Adipocyte (in vitro differentiated cells): Measurements from ENCODE around the gene FAM83G.

Experiments used
- DNase-seq: peaks from one replicate; pipeline ENCODE4 v3.0.0-alpha.2; 2015; ENCODE audit warnings: low read depth
- H3K27me3 ChIP-seq: replicated peaks from 2 replicates; pipeline ENCODE4 v1.7.0; 2013; ENCODE audit warnings: mild to moderate bottlenecking, low read length, moderate library complexity; ENCODE audit not compliant: control insufficient read depth, insufficient read depth
- H3K36me3 ChIP-seq: 2 replicates; pipeline ENCODE4 v1.7.0; 2013; ENCODE audit warnings: low read length, mild to moderate bottlenecking, moderate library complexity; ENCODE audit not compliant: control insufficient read depth, insufficient read depth, severe bottlenecking
- H3K4me1 ChIP-seq: 2 replicates; pipeline ENCODE4 v1.7.0; 2013; ENCODE audit warnings: mild to moderate bottlenecking, low read length, moderate library complexity; ENCODE audit not compliant: control insufficient read depth, insufficient read depth
- H3K4me3 ChIP-seq: 2 replicates; pipeline ENCODE4 v1.7.0; 2013; ENCODE audit warnings: mild to moderate bottlenecking, low read length, moderate library complexity
- H3K9ac ChIP-seq: 2 replicates; pipeline ENCODE4 v1.7.0; 2013; ENCODE audit warnings: mild to moderate bottlenecking, low read length, moderate library complexity
- H3K9me3 ChIP-seq: 2 replicates; pipeline ENCODE4 v1.7.0; 2013; ENCODE audit warnings: mild to moderate bottlenecking, low read length, moderate library complexity; ENCODE audit not compliant: control insufficient read depth

The FAM83G gene

DNA sequence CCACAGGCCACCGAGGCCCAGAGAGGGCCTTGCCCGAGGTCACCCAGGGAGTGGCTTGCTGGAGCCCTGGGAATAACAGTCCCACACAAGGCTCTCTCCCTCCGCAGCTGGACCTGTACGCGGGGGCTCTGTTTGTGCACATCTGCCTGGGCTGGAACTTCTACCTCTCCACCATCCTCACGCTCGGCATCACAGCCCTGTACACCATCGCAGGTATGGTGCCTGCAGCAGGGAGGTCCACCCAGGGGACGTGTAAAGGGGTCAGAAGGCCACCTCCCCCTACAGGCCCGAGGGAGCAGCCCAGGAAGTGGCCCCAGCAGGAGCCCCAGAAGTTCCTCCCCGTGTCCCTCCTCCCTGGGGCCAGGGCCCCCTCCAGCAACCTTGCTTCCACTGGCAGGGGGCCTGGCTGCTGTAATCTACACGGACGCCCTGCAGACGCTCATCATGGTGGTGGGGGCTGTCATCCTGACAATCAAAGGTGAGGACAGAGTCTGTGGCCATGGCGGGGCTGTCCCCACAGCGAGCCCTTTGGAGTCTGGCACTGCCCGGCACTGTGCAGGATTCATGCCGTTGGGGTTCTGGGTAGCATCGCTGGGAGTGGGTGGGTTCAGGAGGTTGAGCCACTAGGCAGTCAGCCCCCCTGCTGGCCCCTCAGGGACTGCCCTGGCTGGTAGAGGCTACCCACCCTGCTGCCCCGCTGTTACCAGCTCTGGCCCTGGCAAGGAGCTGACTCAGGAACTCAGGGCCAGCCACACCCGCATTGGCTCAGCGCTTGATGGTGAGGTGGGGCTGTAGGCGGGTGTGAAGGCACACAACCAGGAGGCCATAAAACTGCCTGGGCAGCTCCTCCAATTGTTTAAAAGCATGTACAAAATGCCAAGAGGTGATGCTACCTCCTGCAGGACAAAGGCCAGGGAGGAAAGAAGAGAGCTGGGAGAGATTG is 35.3 kb downstream of the FAM83G start:
- no peaks in the 10 kb centered on the region for H3K27me3 ChIP-seq
- no peak for DNase-seq
- no peak overlapping the region for H3K9ac ChIP-seq
- H3K4me1 ChIP-seq = peaks cover 11% of the 10 kb centered on the region
- peaks cover 3% of the 10 kb centered on the region for H3K36me3 ChIP-seq
- H3K4me3 ChIP-seq = no peak overlapping the region
- H3K9me3 ChIP-seq = no peaks in the 10 kb centered on the region

DNA sequence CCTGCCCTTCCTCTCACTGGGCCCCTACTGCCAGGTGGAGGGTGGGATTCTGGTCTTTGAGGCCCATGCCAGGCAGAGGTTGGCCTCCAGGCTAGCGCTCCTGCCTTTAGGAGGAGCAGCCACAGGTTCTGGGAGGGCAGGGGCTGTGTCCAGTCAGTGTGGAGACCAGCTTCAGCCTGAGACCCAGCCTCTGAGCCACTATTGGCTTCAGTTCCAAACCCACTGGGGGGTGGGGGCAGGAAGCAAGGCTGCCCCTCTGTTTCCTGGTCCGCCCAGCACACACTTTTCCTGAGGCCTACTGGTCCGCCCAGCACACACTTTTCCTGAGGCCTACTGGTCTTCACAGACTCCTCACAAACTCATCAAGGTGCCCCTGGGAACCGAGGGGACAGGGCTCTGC is 36.2 kb downstream of the FAM83G start:
- Histone ChIP-seq H3K9me3 (no peaks in the 10 kb centered on the region), H3K9ac (no peak overlapping the region), H3K27me3 (no peaks in the 10 kb centered on the region), H3K36me3 (peaks cover 3% of the 10 kb centered on the region), H3K4me3 (no peak overlapping the region), H3K4me1 (peaks cover 14% of the 10 kb centered on the region)
- DNase-seq = no peak

- no peak overlapping the region for H3K4me3 ChIP-seq
- no peaks in the 10 kb centered on the region for H3K27me3 ChIP-seq
- peaks cover 19% of the 10 kb centered on the region for H3K4me1 ChIP-seq
- H3K9me3 ChIP-seq = no peaks in the 10 kb centered on the region
- H3K9ac ChIP-seq = no peak overlapping the region
- peaks cover 3% of the 10 kb centered on the region for H3K36me3 ChIP-seq
- DNase-seq = no peak
Observed at GRCh38 chr17:18967916-18968315, 36.6 kb downstream of the FAM83G start.

DNA sequence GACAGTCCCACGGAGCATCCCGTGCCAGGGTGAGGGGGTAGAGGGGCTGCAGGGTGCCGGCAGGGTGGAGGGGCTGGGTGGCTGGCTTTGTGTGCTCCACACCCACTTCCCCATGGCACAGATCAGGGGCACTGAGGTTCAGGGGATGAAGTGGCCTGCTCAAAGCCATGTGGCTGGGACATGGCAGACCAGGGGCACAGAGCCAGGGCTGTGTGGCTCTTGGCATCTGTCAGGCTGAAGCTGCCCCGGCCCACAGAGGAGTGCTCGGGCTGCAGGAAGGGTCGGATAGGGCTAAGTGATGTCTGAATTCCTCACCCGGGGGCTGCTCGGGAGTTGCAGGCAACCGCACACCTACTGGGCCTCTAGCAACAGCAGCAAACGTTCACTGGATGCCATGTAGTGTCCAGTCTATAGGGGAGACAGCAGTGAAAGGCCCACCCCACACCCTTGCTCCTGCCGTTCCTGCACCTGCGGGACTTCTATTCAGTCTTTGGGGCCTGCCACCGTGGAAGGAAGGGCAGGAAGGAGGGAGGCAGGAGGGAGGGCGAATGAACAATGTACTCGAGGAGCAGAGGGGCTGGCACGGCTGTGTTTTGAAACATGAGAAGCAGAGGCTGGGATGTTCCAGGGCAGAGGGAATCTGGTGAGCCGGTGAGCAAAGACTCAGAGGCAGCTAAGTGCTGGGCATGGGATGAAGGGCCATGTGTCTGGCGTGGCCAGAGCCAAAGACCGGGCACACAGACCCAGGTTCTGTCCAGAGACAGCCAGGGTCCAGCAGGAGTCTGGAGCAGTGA is 37.5 kb downstream of the FAM83G start:
- no peaks in the 10 kb centered on the region for H3K9me3 ChIP-seq
- peak overlapping the region; percentile 29 for H3K9ac ChIP-seq
- H3K36me3 ChIP-seq = peaks cover 3% of the 10 kb centered on the region
- DNase-seq = peak; percentile 45
- no peaks in the 10 kb centered on the region for H3K27me3 ChIP-seq
- peaks cover 27% of the 10 kb centered on the region for H3K4me1 ChIP-seq
- no peak overlapping the region for H3K4me3 ChIP-seq

DNA sequence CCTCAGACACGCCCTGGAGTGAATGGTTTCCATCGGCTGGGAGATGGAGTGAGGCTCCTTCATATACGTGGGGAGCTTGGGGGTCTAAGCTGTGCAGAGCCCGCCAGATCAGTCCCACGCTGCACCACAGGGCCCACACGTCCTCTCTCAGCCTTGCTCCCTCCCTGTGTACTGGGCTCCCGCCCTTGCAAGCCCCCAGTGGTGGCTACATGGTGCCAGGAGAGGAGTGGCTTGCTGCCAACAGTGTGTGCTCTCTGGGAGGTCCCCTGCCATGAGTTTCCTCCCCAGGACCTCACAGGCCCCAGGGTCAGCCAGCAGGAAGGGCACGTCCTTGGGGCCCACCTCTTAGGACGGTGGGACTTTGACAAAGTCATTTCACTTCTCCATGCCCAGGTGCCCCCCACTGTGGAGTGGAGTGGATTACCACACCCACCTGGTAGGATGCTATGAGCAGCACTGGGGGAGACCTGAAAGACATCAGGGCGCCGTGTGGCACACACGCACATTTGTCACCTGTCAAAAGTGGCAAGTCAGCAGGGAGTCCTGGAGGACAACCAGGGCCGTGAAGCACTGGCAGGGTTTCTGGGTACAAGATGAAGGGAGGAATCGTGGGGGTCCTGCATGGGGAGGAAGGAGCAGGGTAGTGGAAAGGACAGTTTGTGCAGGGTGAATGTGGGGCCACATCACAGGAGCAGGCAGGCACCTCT is 38.9 kb downstream of the FAM83G start:
- H3K9me3 ChIP-seq = no peaks in the 10 kb centered on the region
- H3K4me1 ChIP-seq = peaks cover 39% of the 10 kb centered on the region
- H3K4me3 ChIP-seq = no peak overlapping the region
- no peak overlapping the region for H3K9ac ChIP-seq
- H3K36me3 ChIP-seq = no peaks in the 10 kb centered on the region
- no peaks in the 10 kb centered on the region for H3K27me3 ChIP-seq
- DNase-seq = no peak

- no peak for DNase-seq
- Histone ChIP-seq H3K27me3 (no peaks in the 10 kb centered on the region), H3K9me3 (no peaks in the 10 kb centered on the region), H3K9ac (no peak overlapping the region), H3K36me3 (no peaks in the 10 kb centered on the region), H3K4me1 (peaks cover 39% of the 10 kb centered on the region), H3K4me3 (no peak overlapping the region)
Observed at GRCh38 chr17:18964550-18964949, 40.0 kb downstream of the FAM83G start.

DNA sequence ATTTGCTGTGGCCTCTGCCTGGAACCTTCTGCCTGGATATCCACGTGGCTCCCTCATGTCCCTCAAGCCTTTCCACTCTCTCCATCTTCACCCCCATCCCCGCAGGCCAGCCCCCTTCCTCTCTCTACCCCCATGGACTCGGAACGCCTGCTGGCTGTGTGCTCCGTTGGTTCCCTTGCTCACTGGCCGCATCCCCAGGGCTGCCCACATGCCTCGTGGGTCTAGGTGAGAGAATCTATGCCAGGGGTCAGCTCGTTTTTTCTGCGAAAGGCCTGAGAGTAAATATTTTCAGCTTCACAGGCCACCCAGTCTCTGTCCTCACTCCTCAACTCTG is 40.6 kb downstream of the FAM83G start:
- H3K9ac ChIP-seq = no peak overlapping the region
- no peak for DNase-seq
- H3K36me3 ChIP-seq = no peaks in the 10 kb centered on the region
- no peaks in the 10 kb centered on the region for H3K27me3 ChIP-seq
- H3K9me3 ChIP-seq = no peaks in the 10 kb centered on the region
- H3K4me3 ChIP-seq = no peak overlapping the region
- H3K4me1 ChIP-seq = peaks cover 39% of the 10 kb centered on the region

DNA sequence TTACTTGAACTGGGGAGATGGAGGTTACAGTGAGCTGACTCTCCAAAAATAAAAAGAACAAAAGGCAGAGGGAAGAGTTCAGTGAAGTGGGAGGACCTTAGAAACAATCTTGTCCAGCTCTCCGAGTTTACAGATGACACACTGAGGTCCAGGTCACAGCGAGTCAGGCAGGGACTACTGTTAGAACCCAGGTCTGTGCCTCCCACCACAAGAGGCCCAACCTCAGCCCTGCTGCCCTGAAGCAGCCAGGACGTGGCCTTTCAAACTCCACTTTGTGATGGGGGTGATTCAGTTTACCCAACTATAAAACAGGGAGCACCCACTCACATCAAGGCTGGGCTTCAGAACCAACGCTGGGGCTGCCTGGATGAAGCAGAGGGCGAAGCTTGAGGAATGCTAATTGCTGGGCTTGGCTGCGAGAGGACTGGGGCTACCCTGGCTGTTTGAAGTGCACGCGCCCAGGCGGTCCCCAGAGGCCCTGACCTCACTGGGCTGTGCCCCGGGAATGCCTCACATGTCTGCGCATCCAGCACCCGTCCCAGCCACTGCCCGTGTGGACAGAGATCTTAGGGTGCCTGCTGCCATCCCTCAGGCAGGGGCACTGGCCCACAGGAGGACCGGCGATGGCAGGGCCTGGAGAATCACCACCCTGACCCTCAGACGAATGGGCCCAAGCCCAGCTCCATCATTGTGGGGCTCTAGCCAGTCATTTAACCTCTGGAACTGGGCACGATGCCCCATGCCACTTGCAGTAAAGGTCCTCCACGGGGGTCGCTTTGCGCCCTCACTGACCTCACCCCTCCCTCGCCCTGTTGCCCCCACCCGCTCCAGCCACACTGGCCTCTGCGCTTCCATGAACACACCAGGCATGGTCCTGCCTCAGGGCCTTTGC is 41.2 kb downstream of the FAM83G start:
- no peak overlapping the region for H3K4me3 ChIP-seq
- no peaks in the 10 kb centered on the region for H3K27me3 ChIP-seq
- no peak for DNase-seq
- H3K36me3 ChIP-seq = no peaks in the 10 kb centered on the region
- H3K9ac ChIP-seq = no peak overlapping the region
- peaks cover 39% of the 10 kb centered on the region for H3K4me1 ChIP-seq
- H3K9me3 ChIP-seq = no peaks in the 10 kb centered on the region

GRCh38 chr17:18962494-18962815 is 42.1 kb downstream of the FAM83G start:
- no peaks in the 10 kb centered on the region for H3K36me3 ChIP-seq
- DNase-seq = no peak
- no peak overlapping the region for H3K4me3 ChIP-seq
- peak overlapping the region; percentile 29 for H3K9ac ChIP-seq
- no peaks in the 10 kb centered on the region for H3K9me3 ChIP-seq
- H3K27me3 ChIP-seq = no peaks in the 10 kb centered on the region
- H3K4me1 ChIP-seq = peaks cover 37% of the 10 kb centered on the region

GRCh38 chr17:18961634-18962493 is 42.7 kb downstream of the FAM83G start:
- DNase-seq = no peak
- Histone ChIP-seq H3K9ac (peak overlapping the region; percentile 32), H3K9me3 (no peaks in the 10 kb centered on the region), H3K36me3 (no peaks in the 10 kb centered on the region), H3K27me3 (no peaks in the 10 kb centered on the region), H3K4me1 (peaks cover 32% of the 10 kb centered on the region), H3K4me3 (no peak overlapping the region)
